Suprapubic skin (tissue), 4 donors: Measurements from ENCODE around the gene SYT5. TPM values are rescaled to one million over a fixed set of nuclear protein-coding genes. Genes with fewer than 3 reads are reported as not detected.

ENCODE experiments used
- DNase-seq, 2 donors: peaks; one replicate each; pipeline ENCODE4 v3.0.0-alpha.2; 2019; ENCODE audit warnings: low spot score in 2 of 2
- H3K27ac ChIP-seq: fragments of 200-600 bp; sonication (generic); one replicate; pipeline ENCODE4 v1.5.1; 2019
- H3K27me3 ChIP-seq: fragments of 200-600 bp; sonication (generic); one replicate; pipeline ENCODE4 v1.5.1; 2019
- H3K36me3 ChIP-seq: fragments of 200-600 bp; sonication (generic); one replicate; pipeline ENCODE4 v1.5.1; 2019
- H3K4me1 ChIP-seq: fragments of 200-600 bp; sonication (generic); one replicate; pipeline ENCODE4 v1.5.1; 2019
- H3K4me3 ChIP-seq: fragments of 200-600 bp; sonication (generic); one replicate; pipeline ENCODE4 v1.5.1; 2019; ENCODE audit warnings: mild to moderate bottlenecking
- H3K9me3 ChIP-seq: fragments of 200-600 bp; sonication (generic); one replicate; pipeline ENCODE4 v1.5.1; 2019
- EP300 ChIP-seq: sonication (generic); formaldehyde crosslinking; IDR thresholded peaks from one replicate; pipeline ENCODE4 v1.6.1; 2017; ENCODE audit warnings: antibody characterized with exemption
- POLR2A ChIP-seq, 2 donors: fragments of 450-650 bp; IDR thresholded peaks; one replicate each; pipeline ENCODE4 v1.6.1; 2017; ENCODE audit warnings: antibody characterized with exemption in 2 of 2, mild to moderate bottlenecking in 2 of 2, moderate library complexity in 2 of 2
- POLR2AphosphoS5 ChIP-seq, 3 donors: sonication (generic); formaldehyde crosslinking; IDR thresholded peaks; one replicate each; pipeline ENCODE4 v1.6.1; 2017; ENCODE audit warnings: antibody characterized with exemption in 3 of 3
- WGBS: methylation state at CpG from one replicate; pipeline ENCODE4 v1.1.5; 2018; 5-methylcytosine and 5-hydroxymethylcytosine counted together
- total RNA-seq, 4 donors: library from RNA; depleted of rRNA; stranded (reverse); fragments of >200 nt; gene quantifications; one replicate each; pipeline ENCODE4 v1.1.0, GENCODE V29; 2016
- TF ChIP-seq, protein P1 (sequence below), 2 donors: fragments of 200-600 bp in 1 of 2; fragments of 450-650 bp in 1 of 2; sonication (generic) in 1 of 2; IDR thresholded peaks; one replicate each; pipeline ENCODE4 v1.5.1; 2016 to 2019; ENCODE audit warnings: antibody characterized with exemption in 2 of 2, mild to moderate bottlenecking in 1 of 2, moderate library complexity in 1 of 2

Gene SYT5
- total RNA-seq, 4 donors from 2014 or later, result 1.1 to 7.8 (median 6.8) TPM; not detected in 1

DNA sequence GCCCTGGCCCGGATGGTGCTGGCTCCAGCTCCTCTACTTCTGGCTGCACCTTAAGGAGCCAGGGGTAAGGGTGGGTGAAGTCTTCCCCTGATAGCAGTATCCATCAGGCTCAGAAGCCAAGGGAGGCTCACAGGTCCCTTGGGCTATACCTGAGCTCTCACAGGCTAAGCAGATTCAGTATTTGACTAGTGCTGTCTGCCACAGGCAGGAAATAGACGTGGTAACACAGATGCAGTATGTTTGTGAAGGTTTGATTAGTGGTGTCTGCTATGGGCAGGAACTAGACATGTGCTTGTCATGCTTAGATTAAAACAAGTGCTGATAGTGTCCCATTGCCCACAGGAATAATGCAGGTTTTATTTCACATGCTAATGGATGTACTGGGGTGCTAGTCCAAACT, 4.0 kb downstream of the SYT5 start:
- H3K4me3 ChIP-seq, result no peak overlapping the region
- WGBS, result 20% methylated on average over 2 of the region's 2 CpGs
- H3K36me3 ChIP-seq, result no peaks in the 10 kb centered on the region
- TF ChIP-seq POLR2AphosphoS5 (IDR thresholded peaks at IDR 0.05), result no peak
- H3K27ac ChIP-seq, result no peak overlapping the region
- peaks cover 34% of the 10 kb centered on the region for H3K4me1 ChIP-seq
- no peaks in the 10 kb centered on the region for H3K9me3 ChIP-seq
- H3K27me3 ChIP-seq, result peaks cover 99% of the 10 kb centered on the region
- no peak for DNase-seq

DNA sequence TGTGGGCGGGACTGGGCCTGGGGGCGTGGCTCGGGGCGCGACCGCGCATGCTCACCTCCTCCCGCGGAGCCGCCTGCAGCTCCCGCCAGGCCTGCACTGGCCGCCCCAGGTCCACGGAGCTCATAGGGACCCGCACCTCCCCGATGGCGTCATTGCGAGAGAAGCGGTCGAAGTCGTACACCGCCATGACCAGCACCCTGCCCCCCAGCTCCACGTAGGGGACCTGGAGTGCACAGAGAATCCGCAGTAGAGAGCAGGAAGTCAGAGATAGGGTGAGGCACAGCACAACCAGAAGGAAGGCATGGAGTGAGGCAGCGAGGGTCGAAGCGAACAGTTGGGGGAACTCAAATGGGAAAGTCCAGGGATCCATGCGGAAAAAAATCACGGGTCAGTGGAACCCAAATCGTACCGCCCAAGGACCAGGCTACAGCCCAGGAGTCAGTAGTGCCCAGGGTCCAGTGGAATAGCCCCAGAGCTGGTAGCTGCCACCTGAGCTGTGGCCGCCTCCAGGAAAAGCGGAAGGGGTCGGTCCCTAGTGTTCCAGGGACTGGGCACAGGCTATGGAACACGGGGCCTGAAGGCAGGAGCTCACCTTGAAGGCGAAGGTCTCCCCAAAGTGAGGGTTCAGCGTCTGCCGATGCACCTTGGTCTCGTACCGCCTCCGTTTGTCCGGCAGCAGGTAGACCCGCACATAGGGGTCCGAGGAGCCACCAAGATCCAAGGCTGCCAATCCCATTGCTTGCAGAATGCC, 4.8 kb downstream of the SYT5 start:
- no peak overlapping the region for H3K27ac ChIP-seq
- no peak for DNase-seq
- no peaks in the 10 kb centered on the region for H3K36me3 ChIP-seq
- peaks cover 33% of the 10 kb centered on the region for H3K4me1 ChIP-seq
- H3K9me3 ChIP-seq, result no peaks in the 10 kb centered on the region
- H3K27me3 ChIP-seq, result peaks cover 99% of the 10 kb centered on the region
- WGBS, result 40% methylated on average over 36 of the region's 43 CpGs
- no peak overlapping the region for H3K4me3 ChIP-seq
- no peak for TF ChIP-seq POLR2A (IDR thresholded peaks at IDR 0.05)
- TF ChIP-seq, protein P1, sequence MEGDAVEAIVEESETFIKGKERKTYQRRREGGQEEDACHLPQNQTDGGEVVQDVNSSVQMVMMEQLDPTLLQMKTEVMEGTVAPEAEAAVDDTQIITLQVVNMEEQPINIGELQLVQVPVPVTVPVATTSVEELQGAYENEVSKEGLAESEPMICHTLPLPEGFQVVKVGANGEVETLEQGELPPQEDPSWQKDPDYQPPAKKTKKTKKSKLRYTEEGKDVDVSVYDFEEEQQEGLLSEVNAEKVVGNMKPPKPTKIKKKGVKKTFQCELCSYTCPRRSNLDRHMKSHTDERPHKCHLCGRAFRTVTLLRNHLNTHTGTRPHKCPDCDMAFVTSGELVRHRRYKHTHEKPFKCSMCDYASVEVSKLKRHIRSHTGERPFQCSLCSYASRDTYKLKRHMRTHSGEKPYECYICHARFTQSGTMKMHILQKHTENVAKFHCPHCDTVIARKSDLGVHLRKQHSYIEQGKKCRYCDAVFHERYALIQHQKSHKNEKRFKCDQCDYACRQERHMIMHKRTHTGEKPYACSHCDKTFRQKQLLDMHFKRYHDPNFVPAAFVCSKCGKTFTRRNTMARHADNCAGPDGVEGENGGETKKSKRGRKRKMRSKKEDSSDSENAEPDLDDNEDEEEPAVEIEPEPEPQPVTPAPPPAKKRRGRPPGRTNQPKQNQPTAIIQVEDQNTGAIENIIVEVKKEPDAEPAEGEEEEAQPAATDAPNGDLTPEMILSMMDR (IDR thresholded peaks at IDR 0.05), result no peak
- TF ChIP-seq EP300, result no peak
- no peak for TF ChIP-seq POLR2AphosphoS5 (IDR thresholded peaks at IDR 0.05)

DNA sequence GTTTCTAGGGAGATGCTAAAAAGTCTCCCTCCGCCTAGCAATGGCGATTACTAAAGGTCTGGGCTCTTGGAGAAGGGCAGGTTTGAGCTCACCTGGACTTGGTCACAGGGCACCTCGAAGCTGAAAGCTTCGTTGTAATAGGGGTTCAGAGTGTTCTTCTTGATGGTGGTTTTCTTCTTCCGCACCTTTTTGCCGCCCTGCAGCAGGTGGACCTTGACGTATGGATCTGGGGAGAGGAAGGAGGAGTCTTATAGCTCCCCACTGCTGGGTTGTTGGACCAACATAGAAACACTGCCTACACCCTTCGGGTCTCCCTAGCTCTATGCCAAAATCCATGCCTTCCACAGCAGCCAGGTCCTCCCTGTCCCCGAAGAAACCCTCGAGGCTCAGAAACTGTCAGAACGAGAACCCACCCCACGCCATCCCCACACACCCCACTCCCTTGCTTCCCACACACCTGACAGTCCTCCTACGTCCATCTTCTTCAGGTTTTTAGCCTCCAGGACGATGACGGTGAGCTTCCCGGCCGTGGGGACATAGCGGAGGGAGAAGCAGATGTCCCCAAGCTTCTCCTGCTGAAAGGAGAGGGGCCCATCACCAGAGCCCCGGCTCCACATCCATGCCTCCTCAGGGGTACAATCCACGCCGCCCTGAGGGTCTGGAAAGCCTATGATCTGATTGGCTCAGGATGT, 5.5 kb downstream of the SYT5 start:
- Histone ChIP-seq H3K4me1 (peaks cover 25% of the 10 kb centered on the region), H3K4me3 (no peak overlapping the region), H3K9me3 (no peaks in the 10 kb centered on the region), H3K27me3 (peaks cover 98% of the 10 kb centered on the region), H3K27ac (no peak overlapping the region), H3K36me3 (no peaks in the 10 kb centered on the region)
- DNase-seq, result no peak
- TF ChIP-seq, protein P1 (IDR thresholded peaks at IDR 0.05), result no peak
- TF ChIP-seq POLR2AphosphoS5 (IDR thresholded peaks at IDR 0.05), result no peak
- TF ChIP-seq POLR2A (IDR thresholded peaks at IDR 0.05), result no peak
- TF ChIP-seq EP300, result no peak
- WGBS, result 38% methylated on average over 10 of the region's 21 CpGs

DNA sequence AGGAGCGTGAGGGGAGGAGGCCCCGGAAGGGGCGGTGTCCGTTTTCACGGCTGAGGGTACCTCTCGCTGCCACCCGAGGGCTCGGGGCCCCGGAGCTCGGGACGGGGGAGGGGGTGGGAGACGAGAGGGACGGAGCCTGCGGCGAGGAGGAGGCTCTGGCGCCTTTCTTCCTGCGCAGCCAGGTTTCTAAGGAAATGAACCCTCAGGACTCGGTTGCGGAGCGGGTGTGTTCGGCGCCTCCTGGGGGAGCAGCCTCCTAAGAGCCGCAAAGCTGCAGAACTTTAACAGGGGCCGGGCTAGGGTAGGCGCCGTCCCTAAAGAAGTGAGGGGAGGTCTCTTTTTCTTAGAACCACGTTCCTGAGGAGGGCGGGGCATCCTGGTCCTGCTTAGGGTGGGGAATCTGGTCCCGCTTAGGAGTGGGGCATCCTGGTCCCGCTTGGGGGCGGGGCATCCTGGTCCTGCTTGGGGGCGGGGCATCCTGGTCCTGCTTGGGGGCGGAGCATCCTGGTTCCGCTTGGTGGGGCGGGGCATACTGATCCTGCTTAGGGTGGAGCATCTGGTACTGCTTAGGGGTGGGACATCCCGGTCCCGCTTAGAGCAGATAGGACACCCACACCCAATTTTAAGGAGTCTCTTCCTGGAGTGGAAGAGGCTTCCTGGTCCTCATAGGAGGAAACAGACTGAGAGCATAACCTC, 6.2 kb downstream of the SYT5 start:
- no peaks in the 10 kb centered on the region for H3K36me3 ChIP-seq
- H3K9me3 ChIP-seq, result no peaks in the 10 kb centered on the region
- no peak for DNase-seq
- H3K4me3 ChIP-seq, result peak overlapping the region; percentile 37
- no peak overlapping the region for H3K27ac ChIP-seq
- H3K4me1 ChIP-seq, result peaks cover 18% of the 10 kb centered on the region
- TF ChIP-seq EP300, result no peak
- no peak for TF ChIP-seq POLR2A (IDR thresholded peaks at IDR 0.05)
- TF ChIP-seq, protein P1 (IDR thresholded peaks at IDR 0.05), result no peak
- TF ChIP-seq POLR2AphosphoS5 (IDR thresholded peaks at IDR 0.05), result no peak
- 0% methylated on average over 17 of the region's 37 CpGs for WGBS
- H3K27me3 ChIP-seq, result peaks cover 98% of the 10 kb centered on the region

DNA sequence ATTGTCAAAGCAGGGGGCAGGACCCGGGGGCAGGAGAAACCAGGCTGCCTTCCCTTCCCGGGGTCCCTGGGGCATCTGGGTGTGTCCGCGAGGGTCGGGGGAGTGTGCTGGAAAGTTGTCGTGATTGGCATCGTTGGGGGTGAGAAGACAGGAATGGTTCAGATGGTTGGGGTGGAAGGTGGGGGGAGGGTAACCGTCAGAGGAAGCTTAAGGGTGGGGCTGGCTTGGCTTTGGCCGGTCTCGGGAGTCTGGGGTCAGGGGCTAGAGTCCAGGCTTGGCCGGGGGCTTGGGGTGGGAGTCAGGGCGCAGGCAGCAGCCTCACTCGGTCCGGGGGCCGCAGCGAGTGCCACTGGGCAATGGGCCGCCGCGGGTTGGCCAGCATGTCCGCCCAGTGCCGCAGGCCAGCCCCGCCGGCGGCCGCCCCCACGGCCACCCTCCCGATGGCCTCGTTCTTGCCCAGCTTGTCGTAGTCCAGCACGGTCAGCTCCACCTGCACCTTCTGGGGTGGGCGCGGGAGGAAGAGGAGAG, 6.8 kb downstream of the SYT5 start:
- Histone ChIP-seq H3K27me3 (peaks cover 97% of the 10 kb centered on the region), H3K36me3 (no peaks in the 10 kb centered on the region), H3K9me3 (no peaks in the 10 kb centered on the region), H3K4me1 (peaks cover 17% of the 10 kb centered on the region), H3K4me3 (peak overlapping the region; percentile 37), H3K27ac (no peak overlapping the region)
- TF ChIP-seq EP300, result no peak
- TF ChIP-seq, protein P1 (IDR thresholded peaks at IDR 0.05), result no peak
- 3% methylated on average over 22 of the region's 32 CpGs for WGBS
- DNase-seq, result no peak
